SK-N-SH (cell line): ENCODE measurements around the gene NTMT2. TPM values are rescaled to one million over a fixed set of nuclear protein-coding genes. Genes with fewer than 3 reads are reported as not detected.
A peak's percentile ranks its signal among the peaks of the same experiment; 100 is the strongest.

Experiments
- CTCF ChIA-PET: fragments of 300-600, 350-600 bp; formaldehyde crosslinking; extraction: SDS; loops from one replicate; lab custom pipeline; 2021; lab: Yijun Ruan, JAX
- POLR2A ChIA-PET: fragments of 350-600 bp; sonication (Branson Sonifier 250); formaldehyde crosslinking; extraction: SDS; loops from one replicate; lab custom pipeline; 2020; ENCODE audit warnings: antibody characterized with exemption, inconsistent platforms; lab: Yijun Ruan, JAX
- DNase-seq: peaks from one replicate; pipeline ENCODE4 v3.0.0; 2012
- H2AFZ ChIP-seq: fragments of 200-600 bp; sonication (generic); 2 replicates; pipeline ENCODE4 v1.8.1; 2016; ENCODE audit warnings: antibody characterized with exemption, mild to moderate bottlenecking, low read depth
- H3F3A ChIP-seq: fragments of 200-600 bp; sonication (generic); replicated peaks from 2 replicates; pipeline ENCODE3; 2016; ENCODE audit warnings: antibody characterized with exemption, mild to moderate bottlenecking; ENCODE audit not compliant: insufficient read depth
- H3K27ac ChIP-seq, 2 experiments: fragments of 200-500 bp in 1 of 2; fragments of 200-600 bp in 1 of 2; sonication (Bioruptor generic) in 1 of 2; sonication (generic), shearing (Covaris generic) in 1 of 2; 2 replicates each; pipeline versions ENCODE4 v1.5.1 to v1.6.1; 2014 to 2016; ENCODE audit warnings: low read depth in 2 of 2, inconsistent platforms in 1 of 2, low read length in 1 of 2, mild to moderate bottlenecking in 1 of 2, mixed read lengths in 1 of 2
- H3K27me3 ChIP-seq: fragments of 200-600 bp; sonication (generic), shearing (Covaris generic); 2 replicates; pipeline ENCODE4 v1.6.1; 2016; ENCODE audit warnings: mixed run types; ENCODE audit not compliant: insufficient read depth
- H3K36me3 ChIP-seq, 2 experiments: fragments of 200-500 bp in 1 of 2; fragments of 200-600 bp in 1 of 2; sonication (Bioruptor generic) in 1 of 2; sonication (generic) in 1 of 2; replicated peaks in 1 of 2; 2 replicates each; pipeline versions ENCODE3 to v1.5.1; 2014 to 2016; ENCODE audit warnings: low read length in 1 of 2, mild to moderate bottlenecking in 1 of 2; ENCODE audit not compliant: insufficient read depth in 2 of 2, control insufficient read depth in 1 of 2
- H3K4me1 ChIP-seq, 2 experiments: fragments of 200-500 bp in 1 of 2; fragments of 200-600 bp in 1 of 2; sonication (Bioruptor generic) in 1 of 2; sonication (generic), shearing (Covaris generic) in 1 of 2; 2 replicates each; pipeline versions ENCODE4 v1.5.1 to v1.6.1; 2014 to 2016; ENCODE audit warnings: low read depth in 1 of 2, low read length in 1 of 2, mixed run types in 1 of 2; ENCODE audit not compliant: insufficient read depth in 2 of 2, control insufficient read depth in 1 of 2
- H3K4me2 ChIP-seq: fragments of 200-600 bp; sonication (generic), shearing (Covaris generic); 2 replicates; pipeline ENCODE4 v1.6.1; 2017; ENCODE audit warnings: mixed run types
- H3K4me3 ChIP-seq, 2 experiments: fragments of 200-500 bp in 1 of 2; fragments of 200-600 bp in 1 of 2; sonication (Bioruptor generic) in 1 of 2; sonication (generic), shearing (Covaris generic) in 1 of 2; 2 replicates each; pipeline versions ENCODE4 v1.5.1 to v1.8.1; 2014 to 2016; ENCODE audit warnings: low read depth in 2 of 2, inconsistent platforms in 1 of 2, low read length in 1 of 2, mild to moderate bottlenecking in 1 of 2, mixed read lengths in 1 of 2, moderate library complexity in 1 of 2
- H3K79me2 ChIP-seq: fragments of 200-600 bp; sonication (generic); 2 replicates; pipeline ENCODE4 v1.8.1; 2017; ENCODE audit warnings: mild to moderate bottlenecking; ENCODE audit not compliant: insufficient read depth
- H3K9ac ChIP-seq: fragments of 200-600 bp; sonication (generic); 2 replicates; pipeline ENCODE4 v1.6.1; 2017; ENCODE audit warnings: mixed run types
- H3K9me2 ChIP-seq: fragments of 200-600 bp; sonication (generic); 2 replicates; pipeline ENCODE4 v1.6.1; 2017; ENCODE audit warnings: mixed run types
- H3K9me3 ChIP-seq: fragments of 200-600 bp; sonication (generic); 2 replicates; pipeline ENCODE4 v1.6.1; 2017; ENCODE audit warnings: mixed run types, mild to moderate bottlenecking, moderate library complexity
- H4K20me1 ChIP-seq: fragments of 200-600 bp; sonication (generic); 2 replicates; pipeline ENCODE4 v1.6.1; 2017; ENCODE audit warnings: mild to moderate bottlenecking, mixed run types; ENCODE audit not compliant: insufficient read depth
- FOSL2 ChIP-seq: IDR thresholded peaks from 2 replicates; pipeline ENCODE4 v1.4.0; 2012; ENCODE audit warnings: low read depth, mild to moderate bottlenecking, moderate library complexity, borderline replicate concordance
- FOXJ3 ChIP-seq: sonication (generic); formaldehyde crosslinking; IDR thresholded peaks from 2 replicates; pipeline ENCODE4 v1.5.1; 2020; ENCODE audit warnings: mild to moderate bottlenecking, missing genetic modification reagents
- FOXM1 ChIP-seq: IDR thresholded peaks from 2 replicates; pipeline ENCODE4 v1.4.0; 2012; ENCODE audit warnings: low read depth, mild to moderate bottlenecking
- GABPA ChIP-seq: IDR thresholded peaks from 2 replicates; pipeline ENCODE4 v1.4.0; 2012; ENCODE audit warnings: low read depth, mild to moderate bottlenecking
- GATA2 ChIP-seq: sonication (generic); formaldehyde crosslinking; IDR thresholded peaks from 2 replicates; pipeline ENCODE4 v1.5.0; 2020; ENCODE audit warnings: mild to moderate bottlenecking, missing genetic modification reagents
- MAX ChIP-seq: IDR thresholded peaks from 2 replicates; pipeline ENCODE4 v1.4.0; 2012; ENCODE audit warnings: low read depth
- MXI1 ChIP-seq: IDR thresholded peaks from 2 replicates; pipeline ENCODE4 v1.6.1; 2012; ENCODE audit warnings: mild to moderate bottlenecking, low read depth, low read length, improper control_type of control experiment
- POLR2AphosphoS5 ChIP-seq: IDR thresholded peaks from 2 replicates; pipeline ENCODE4 v1.6.1; 2012; ENCODE audit warnings: low read depth, low read length
- RCOR1 ChIP-seq: fragments of 150-350 bp; IDR thresholded peaks from 2 replicates; pipeline ENCODE4 v1.6.1; 2017; ENCODE audit warnings: antibody characterized with exemption, low read length
- SIN3A ChIP-seq: IDR thresholded peaks from 2 replicates; pipeline ENCODE4 v1.6.1; 2012; ENCODE audit warnings: low read depth, mild to moderate bottlenecking, low read length, moderate library complexity, borderline replicate concordance
- TEAD4 ChIP-seq: IDR thresholded peaks from 2 replicates; pipeline ENCODE4 v1.4.0; 2012; ENCODE audit warnings: mild to moderate bottlenecking, borderline replicate concordance; ENCODE audit not compliant: insufficient read depth
- USF1 ChIP-seq: IDR thresholded peaks from 2 replicates; pipeline ENCODE4 v1.4.0; 2012; ENCODE audit warnings: low read depth, borderline replicate concordance
- YY1 ChIP-seq: IDR thresholded peaks from 2 replicates; pipeline ENCODE4 v1.4.0; 2012; ENCODE audit warnings: low read depth, mild to moderate bottlenecking
- WGBS: methylation state at CpG from one replicate; pipeline ENCODE4 v1.1.6; 2017; ENCODE audit warnings: low lambda C conversion rate; 5-methylcytosine and 5-hydroxymethylcytosine counted together
- polyA plus RNA-seq, 3 experiments: library from polyadenylated mRNA; depleted of rRNA; stranded (reverse); fragments of >200 nt; gene quantifications; 2 replicates each; pipeline ENCODE4 v1.2.3, GENCODE V29; 2012
- TF ChIP-seq, protein P1 (sequence below): IDR thresholded peaks from 2 replicates; pipeline ENCODE4; 2012
- TF ChIP-seq, protein P2 (sequence below): fragments of 150-350 bp; IDR thresholded peaks from 2 replicates; pipeline ENCODE4 v1.6.1; 2017; ENCODE audit warnings: antibody characterized with exemption, low read length, low read depth, borderline replicate concordance
- TF ChIP-seq, protein P3 (sequence below): IDR thresholded peaks from 2 replicates; pipeline ENCODE4 v1.6.1; 2012; ENCODE audit warnings: mild to moderate bottlenecking, low read depth, low read length, moderate library complexity
- TF ChIP-seq, protein P4 (sequence below): IDR thresholded peaks from 2 replicates; pipeline ENCODE4 v1.4.0; 2012; ENCODE audit warnings: low read depth, borderline replicate concordance

The NTMT2 gene
- polyA plus RNA-seq, 1 of the 3 experiments (the other 2 are of a cell fraction) = not detected

- Histone ChIP-seq H3K9me2 (no peaks in the 10 kb centered on the region), H2AFZ (no peak overlapping the region), H4K20me1 (no peaks in the 10 kb centered on the region), H3K9ac (no peak overlapping the region), H3K79me2 (no peaks in the 10 kb centered on the region), H3K9me3 (no peaks in the 10 kb centered on the region), H3F3A (no peaks in the 10 kb centered on the region), H3K36me3 (no peaks in the 10 kb centered on the region), H3K27ac (peak overlapping the region in 1 of 2 experiments; percentile 11; a peak in 1 of 4 replicates), H3K27me3 (no peaks in the 10 kb centered on the region), H3K4me2 (no peak overlapping the region), H3K4me1 (peaks cover 0 to 2% of the 10 kb centered on the region in 2 experiments; a peak in 1 of 4 replicates), H3K4me3 (no peak overlapping the region)
- TF ChIP-seq, protein P1, sequence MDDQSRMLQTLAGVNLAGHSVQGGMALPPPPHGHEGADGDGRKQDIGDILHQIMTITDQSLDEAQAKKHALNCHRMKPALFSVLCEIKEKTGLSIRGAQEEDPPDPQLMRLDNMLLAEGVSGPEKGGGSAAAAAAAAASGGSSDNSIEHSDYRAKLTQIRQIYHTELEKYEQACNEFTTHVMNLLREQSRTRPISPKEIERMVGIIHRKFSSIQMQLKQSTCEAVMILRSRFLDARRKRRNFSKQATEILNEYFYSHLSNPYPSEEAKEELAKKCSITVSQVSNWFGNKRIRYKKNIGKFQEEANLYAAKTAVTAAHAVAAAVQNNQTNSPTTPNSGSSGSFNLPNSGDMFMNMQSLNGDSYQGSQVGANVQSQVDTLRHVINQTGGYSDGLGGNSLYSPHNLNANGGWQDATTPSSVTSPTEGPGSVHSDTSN = no peak
- TF ChIP-seq TEAD4 (no peak), SIN3A (no peak), FOXM1 (no peak), RCOR1 (no peak), MAX (no peak), YY1 (no peak), GABPA (no peak), USF1 (no peak), MXI1 (no peak), POLR2AphosphoS5 (no peak), FOXJ3 (CRISPR knock-in tag) (no peak), FOSL2 (no peak), GATA2 (no peak)
- TF ChIP-seq, protein P2, sequence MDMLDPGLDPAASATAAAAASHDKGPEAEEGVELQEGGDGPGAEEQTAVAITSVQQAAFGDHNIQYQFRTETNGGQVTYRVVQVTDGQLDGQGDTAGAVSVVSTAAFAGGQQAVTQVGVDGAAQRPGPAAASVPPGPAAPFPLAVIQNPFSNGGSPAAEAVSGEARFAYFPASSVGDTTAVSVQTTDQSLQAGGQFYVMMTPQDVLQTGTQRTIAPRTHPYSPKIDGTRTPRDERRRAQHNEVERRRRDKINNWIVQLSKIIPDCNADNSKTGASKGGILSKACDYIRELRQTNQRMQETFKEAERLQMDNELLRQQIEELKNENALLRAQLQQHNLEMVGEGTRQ = no peak
- TF ChIP-seq, protein P3, sequence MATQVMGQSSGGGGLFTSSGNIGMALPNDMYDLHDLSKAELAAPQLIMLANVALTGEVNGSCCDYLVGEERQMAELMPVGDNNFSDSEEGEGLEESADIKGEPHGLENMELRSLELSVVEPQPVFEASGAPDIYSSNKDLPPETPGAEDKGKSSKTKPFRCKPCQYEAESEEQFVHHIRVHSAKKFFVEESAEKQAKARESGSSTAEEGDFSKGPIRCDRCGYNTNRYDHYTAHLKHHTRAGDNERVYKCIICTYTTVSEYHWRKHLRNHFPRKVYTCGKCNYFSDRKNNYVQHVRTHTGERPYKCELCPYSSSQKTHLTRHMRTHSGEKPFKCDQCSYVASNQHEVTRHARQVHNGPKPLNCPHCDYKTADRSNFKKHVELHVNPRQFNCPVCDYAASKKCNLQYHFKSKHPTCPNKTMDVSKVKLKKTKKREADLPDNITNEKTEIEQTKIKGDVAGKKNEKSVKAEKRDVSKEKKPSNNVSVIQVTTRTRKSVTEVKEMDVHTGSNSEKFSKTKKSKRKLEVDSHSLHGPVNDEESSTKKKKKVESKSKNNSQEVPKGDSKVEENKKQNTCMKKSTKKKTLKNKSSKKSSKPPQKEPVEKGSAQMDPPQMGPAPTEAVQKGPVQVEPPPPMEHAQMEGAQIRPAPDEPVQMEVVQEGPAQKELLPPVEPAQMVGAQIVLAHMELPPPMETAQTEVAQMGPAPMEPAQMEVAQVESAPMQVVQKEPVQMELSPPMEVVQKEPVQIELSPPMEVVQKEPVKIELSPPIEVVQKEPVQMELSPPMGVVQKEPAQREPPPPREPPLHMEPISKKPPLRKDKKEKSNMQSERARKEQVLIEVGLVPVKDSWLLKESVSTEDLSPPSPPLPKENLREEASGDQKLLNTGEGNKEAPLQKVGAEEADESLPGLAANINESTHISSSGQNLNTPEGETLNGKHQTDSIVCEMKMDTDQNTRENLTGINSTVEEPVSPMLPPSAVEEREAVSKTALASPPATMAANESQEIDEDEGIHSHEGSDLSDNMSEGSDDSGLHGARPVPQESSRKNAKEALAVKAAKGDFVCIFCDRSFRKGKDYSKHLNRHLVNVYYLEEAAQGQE = no peak
- TF ChIP-seq, protein P4, sequence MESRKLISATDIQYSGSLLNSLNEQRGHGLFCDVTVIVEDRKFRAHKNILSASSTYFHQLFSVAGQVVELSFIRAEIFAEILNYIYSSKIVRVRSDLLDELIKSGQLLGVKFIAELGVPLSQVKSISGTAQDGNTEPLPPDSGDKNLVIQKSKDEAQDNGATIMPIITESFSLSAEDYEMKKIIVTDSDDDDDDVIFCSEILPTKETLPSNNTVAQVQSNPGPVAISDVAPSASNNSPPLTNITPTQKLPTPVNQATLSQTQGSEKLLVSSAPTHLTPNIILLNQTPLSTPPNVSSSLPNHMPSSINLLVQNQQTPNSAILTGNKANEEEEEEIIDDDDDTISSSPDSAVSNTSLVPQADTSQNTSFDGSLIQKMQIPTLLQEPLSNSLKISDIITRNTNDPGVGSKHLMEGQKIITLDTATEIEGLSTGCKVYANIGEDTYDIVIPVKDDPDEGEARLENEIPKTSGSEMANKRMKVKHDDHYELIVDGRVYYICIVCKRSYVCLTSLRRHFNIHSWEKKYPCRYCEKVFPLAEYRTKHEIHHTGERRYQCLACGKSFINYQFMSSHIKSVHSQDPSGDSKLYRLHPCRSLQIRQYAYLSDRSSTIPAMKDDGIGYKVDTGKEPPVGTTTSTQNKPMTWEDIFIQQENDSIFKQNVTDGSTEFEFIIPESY = no peak
- ChIA-PET CTCF (no interaction called here), POLR2A (no interaction called here)
- DNase-seq = no peak
- 42% methylated on average over 5 of the region's 5 CpGs for WGBS
These were observed 29.3 kb downstream of the NTMT2 start for GRCh38 chr1:170175041-170175440.
